RWPE1 (cell line): Measurements from ENCODE around the gene DUSP9.
A peak's percentile ranks its signal among the peaks of the same experiment; 100 is the strongest.
"Not testable (repeated sequence)": the region's sequence is repeated elsewhere in the genome, so short reads cannot be mapped to it uniquely, and the experiment has no call there.

Experiments used
- CTCF ChIA-PET: fragments of 350-600 bp; sonication (Branson Sonifier 250); formaldehyde crosslinking; extraction: SDS; loops from one replicate; lab custom pipeline; 2021; lab: Yijun Ruan, JAX
- POLR2A ChIA-PET: fragments of 400-600 bp; formaldehyde crosslinking; extraction: SDS; loops from one replicate; lab custom pipeline; 2020; ENCODE audit warnings: antibody characterized with exemption; ENCODE audit not compliant: low non-redundant PET; lab: Yijun Ruan, JAX
- DNase-seq: peaks from one replicate; pipeline ENCODE4 v3.0.0; 2012; ENCODE audit warnings: low spot score
- H3K27ac ChIP-seq: fragments of 450-650 bp; 2 replicates; pipeline ENCODE4 v1.5.1; 2017
- TF ChIP-seq, protein P1 (sequence below): fragments of 450-650 bp; conservative IDR thresholded peaks from 2 replicates; pipeline ENCODE4 v1.5.1; 2017; ENCODE audit warnings: low read depth, mild to moderate bottlenecking

The DUSP9 gene

DNA sequence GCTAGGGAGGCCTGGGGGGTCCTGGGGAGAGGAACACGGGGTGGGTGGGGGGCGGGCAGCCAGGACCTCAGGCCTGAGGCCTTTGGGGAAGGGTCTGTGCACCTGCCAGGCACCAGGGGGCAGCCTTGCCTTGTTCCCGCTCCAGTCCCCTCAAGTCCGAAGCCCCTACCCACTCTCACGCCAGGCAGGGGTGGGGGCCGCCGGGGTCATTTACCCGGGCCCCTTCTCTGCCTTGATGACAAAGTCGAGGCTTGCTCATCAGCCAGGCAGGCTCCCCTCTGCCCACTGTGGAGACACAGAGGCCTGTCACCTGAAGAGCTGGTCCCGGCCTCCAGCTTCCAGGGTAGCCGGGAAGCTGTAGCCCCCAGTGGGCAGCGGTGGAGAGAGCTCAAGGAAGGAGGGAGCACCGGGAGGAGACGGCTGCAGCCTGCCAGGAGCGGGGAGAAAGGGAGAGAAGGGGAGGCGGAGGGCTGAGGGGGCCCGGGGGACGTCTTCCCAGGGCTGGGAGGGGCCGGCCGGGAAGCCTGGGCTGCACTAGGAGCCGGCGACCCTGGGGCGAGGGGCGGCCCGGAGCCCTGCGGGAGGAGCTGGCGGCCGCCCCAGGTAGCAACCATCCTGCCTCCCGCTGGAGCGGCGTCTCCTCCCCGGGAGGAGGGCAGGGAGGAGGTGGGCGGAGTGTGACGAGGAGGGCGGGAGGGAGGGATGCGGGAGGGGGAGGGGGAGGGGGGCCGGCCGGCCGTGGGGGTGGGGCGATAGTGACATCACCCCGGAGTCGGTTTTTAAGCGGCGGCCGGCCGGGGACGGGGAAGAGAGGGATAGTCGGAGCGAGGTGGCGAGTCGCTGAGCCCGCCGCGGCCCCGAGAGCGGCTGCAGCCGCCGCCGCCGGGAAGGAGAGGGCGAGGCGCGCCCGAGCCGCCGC lies 40.4 kb downstream of the DUSP9 start, which contains the start of gene SLC6A8:
Gene SLC6A8 (plus strand): TSS at position 806 of the 919 bp plus-strand sequence. CDS start 649 bp downstream, outside the sequence.
- TF ChIP-seq, protein P1, sequence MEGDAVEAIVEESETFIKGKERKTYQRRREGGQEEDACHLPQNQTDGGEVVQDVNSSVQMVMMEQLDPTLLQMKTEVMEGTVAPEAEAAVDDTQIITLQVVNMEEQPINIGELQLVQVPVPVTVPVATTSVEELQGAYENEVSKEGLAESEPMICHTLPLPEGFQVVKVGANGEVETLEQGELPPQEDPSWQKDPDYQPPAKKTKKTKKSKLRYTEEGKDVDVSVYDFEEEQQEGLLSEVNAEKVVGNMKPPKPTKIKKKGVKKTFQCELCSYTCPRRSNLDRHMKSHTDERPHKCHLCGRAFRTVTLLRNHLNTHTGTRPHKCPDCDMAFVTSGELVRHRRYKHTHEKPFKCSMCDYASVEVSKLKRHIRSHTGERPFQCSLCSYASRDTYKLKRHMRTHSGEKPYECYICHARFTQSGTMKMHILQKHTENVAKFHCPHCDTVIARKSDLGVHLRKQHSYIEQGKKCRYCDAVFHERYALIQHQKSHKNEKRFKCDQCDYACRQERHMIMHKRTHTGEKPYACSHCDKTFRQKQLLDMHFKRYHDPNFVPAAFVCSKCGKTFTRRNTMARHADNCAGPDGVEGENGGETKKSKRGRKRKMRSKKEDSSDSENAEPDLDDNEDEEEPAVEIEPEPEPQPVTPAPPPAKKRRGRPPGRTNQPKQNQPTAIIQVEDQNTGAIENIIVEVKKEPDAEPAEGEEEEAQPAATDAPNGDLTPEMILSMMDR: no peak
- peak; percentile 71 for DNase-seq
- ChIA-PET CTCF (no interaction called here), POLR2A (no interaction called here)
- H3K27ac ChIP-seq: peak within 1 kb of the TSS; percentile 77

DNA sequence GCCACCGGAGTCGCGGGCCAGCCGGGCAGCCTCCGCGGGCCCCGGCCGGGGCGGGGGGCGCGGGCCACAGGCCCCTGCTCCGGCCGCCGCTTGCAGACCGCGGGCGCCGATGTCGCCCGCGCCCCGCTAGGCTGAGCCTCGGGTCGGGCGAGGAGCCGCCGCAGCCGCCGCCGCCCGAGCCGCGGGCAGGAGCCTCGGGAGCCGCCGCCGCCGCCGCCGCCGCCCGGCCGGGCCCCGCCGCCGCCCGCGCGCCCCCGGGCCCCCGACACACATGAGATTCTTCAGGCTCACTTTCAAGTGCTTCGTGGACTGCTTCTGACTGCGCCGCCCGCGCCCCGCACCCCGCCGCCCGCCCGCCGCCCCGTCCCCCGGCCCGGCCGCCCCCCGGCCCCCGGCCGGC lies 41.1 kb downstream of the DUSP9 start:
- ChIA-PET CTCF (no interaction called here), POLR2A (no interaction called here)
- no peak for DNase-seq
- H3K27ac ChIP-seq: peak overlapping the region; percentile 77
- TF ChIP-seq, protein P1: no peak

DNA sequence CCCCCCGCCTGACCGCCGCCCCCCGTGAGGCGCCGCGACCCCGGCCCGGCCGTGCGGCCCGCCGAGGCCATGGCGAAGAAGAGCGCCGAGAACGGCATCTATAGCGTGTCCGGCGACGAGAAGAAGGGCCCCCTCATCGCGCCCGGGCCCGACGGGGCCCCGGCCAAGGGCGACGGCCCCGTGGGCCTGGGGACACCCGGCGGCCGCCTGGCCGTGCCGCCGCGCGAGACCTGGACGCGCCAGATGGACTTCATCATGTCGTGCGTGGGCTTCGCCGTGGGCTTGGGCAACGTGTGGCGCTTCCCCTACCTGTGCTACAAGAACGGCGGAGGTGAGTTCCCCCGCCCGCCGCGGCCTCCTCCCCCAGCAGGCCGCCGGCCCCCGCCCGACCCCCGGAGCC lies 41.5 kb downstream of the DUSP9 start:
- TF ChIP-seq, protein P1: no peak
- no peak for DNase-seq
- ChIA-PET CTCF (no interaction called here), POLR2A (no interaction called here)
- H3K27ac ChIP-seq: peak overlapping the region; percentile 77

DNA sequence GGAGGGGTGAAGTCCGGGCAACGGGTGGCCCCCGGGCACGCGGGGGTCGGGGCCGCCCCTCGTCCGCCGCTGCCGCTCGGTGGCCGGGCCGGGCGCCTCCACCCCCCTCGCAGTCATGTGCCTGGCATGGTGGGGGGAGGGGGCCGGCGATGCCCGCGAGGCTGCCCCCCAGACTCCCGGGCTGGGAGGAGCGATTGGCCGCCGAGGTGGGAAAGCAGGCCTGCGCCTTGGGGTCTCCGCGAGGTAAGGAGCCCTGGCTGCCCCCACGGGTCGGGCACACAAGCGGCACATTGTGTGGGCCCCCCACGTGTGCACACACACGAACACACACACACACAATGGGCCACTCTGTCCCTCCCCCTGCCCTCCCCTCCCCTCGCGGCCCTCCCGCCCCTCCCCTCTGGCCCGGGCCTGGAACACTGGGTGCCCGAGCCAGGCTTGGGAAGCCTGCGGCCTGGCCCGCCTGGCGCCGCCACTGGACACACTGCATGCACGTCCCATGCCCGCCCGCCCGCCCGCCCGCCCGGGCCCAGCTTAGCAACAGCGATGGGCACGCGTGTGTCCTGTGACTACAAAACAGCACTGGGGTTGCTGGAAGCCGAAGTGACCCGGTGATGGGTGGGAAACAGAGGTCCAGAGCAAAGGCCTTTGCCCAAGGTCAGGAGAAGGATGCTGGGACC lies 42.0 kb downstream of the DUSP9 start:
- H3K27ac ChIP-seq: peak overlapping the region; percentile 77
- TF ChIP-seq, protein P1: no peak
- CTCF ChIA-PET: no interaction called here
- no peak for DNase-seq
- POLR2A ChIA-PET: no interaction called here

GRCh38 chrX:153689654-153690465 lies 42.9 kb downstream of the DUSP9 start:
- CTCF ChIA-PET: no interaction called here
- H3K27ac ChIP-seq: peak overlapping the region; percentile 77
- DNase-seq: peak; percentile 38
- TF ChIP-seq, protein P1: no peak
- POLR2A ChIA-PET: no interaction called here

- CTCF ChIA-PET: no interaction called here
- peak overlapping the region; percentile 77 for H3K27ac ChIP-seq
- POLR2A ChIA-PET: no interaction called here
- DNase-seq: no peak
- TF ChIP-seq, protein P1: no peak
These were observed 43.5 kb downstream of the DUSP9 start for GRCh38 chrX:153690466-153690865.

GRCh38 chrX:153691032-153691827 lies 44.2 kb downstream of the DUSP9 start:
- POLR2A ChIA-PET, DNase-seq, CTCF ChIA-PET: not testable (repeated sequence)
- peak overlapping the region; percentile 5; the same call in 1 of the 2 replicates for H3K27ac ChIP-seq
